T-helper 1 cell treated with Interleukin-12 subunit alpha and Interleukin-12 subunit beta and Interleukin-4 antibody, amounts not matched to agents 30 μg/mL and 1 μg/mL, for 36 hours (primary cell): ENCODE measurements around the gene LIMS2.

ENCODE experiments used
- H3K27ac Mint-ChIP-seq: one replicate; pipeline ENCODE4 v1.8.0; 2021; ENCODE audit warnings: mild to moderate bottlenecking, mixed read lengths
- H3K27me3 Mint-ChIP-seq: one replicate; pipeline ENCODE4 v1.8.0; 2021; ENCODE audit warnings: low read depth, mixed read lengths
- H3K36me3 Mint-ChIP-seq: one replicate; pipeline ENCODE4 v1.8.0; 2021; ENCODE audit warnings: low read depth, mixed read lengths
- H3K4me1 Mint-ChIP-seq: one replicate; pipeline ENCODE4 v1.8.0; 2021; ENCODE audit warnings: low read depth, mixed read lengths
- H3K4me3 Mint-ChIP-seq: one replicate; pipeline ENCODE4 v1.8.0; 2021; ENCODE audit warnings: mild to moderate bottlenecking, moderate library complexity, mixed read lengths
- H3K9me3 Mint-ChIP-seq: one replicate; pipeline ENCODE4 v1.8.0; 2021; ENCODE audit warnings: mixed read lengths

LIMS2 gene

DNA sequence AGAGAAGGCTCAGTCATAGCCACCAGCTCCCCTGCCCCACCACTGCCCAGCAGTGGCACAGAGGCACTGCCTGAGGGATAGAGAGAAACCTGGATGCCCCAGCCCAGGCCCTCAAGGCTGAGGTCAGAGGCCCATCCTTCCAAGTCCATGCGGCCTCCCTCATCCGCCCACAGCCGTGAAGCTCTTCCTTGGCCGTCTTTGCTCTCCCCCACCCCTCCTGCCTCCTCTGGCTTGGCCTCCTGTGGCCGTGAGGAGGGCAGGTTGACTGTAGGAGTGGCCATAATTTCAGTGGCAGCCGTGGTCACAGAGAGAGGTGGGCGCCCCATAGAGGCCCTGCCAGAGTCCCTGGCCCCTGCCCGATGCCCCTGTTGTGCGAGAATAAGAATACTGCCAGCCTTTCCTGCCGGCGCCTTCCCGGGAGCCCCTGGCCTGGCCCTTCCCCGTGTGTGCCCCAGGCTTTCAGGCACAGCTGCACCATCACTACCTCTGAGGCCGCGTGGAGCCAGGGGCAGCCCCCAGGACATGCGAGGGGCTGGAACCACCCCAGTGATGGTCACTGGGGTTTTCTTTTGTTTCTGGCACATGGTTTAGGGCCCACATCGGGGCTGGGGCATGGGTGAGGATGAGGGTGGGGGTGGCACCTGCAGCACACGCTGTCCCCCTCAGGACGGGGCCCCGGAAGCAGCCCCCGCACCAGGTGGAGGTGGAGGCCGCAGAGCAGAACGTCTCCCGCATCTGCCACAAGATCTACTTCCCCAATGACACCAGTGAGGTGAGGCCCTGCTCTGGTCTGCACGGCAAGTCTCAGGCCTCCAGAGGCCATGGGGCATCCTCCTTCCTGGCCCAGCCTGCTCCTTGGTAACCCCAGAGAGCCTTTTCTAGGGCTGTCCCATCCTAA is 42.5 kb downstream of the LIMS2 start:
- peaks cover 5% of the 10 kb centered on the region for H3K4me1 Mint-ChIP-seq
- H3K9me3 Mint-ChIP-seq = no peaks in the 10 kb centered on the region
- no peaks in the 10 kb centered on the region for H3K36me3 Mint-ChIP-seq
- no peak overlapping the region for H3K4me3 Mint-ChIP-seq
- no peaks in the 10 kb centered on the region for H3K27me3 Mint-ChIP-seq
- no peak overlapping the region for H3K27ac Mint-ChIP-seq

DNA sequence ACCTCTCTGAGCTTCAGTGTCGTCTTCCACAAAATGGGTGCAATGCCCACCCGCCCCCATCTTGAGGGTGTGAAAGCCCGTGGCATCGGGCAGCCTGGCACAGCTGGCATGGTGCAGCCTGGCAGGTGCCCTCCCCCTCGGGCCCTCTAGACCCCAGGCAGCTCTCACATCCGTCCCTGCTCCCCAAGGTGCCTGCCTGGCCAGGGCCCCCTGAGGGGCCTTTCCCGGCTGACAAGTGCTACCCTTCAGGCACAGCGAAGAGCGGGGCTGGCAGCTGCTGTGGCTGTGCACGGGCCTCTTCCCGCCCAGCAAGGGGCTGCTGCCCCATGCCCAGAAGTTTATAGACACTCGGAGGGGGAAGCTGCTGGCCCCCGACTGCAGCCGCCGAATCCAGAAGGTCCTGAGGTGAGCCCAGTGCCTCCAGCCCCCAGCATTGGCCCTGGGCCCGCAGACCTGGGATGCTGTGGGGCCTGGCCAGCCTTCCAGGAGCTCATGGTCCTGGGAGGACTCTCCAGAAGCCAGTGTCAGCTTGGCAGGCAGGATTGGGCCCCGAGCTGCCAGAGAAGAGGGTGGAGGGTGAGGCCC is 43.2 kb downstream of the LIMS2 start:
- Mint-ChIP-seq H3K27ac (no peak overlapping the region), H3K4me3 (no peak overlapping the region), H3K27me3 (no peaks in the 10 kb centered on the region), H3K4me1 (peaks cover 3% of the 10 kb centered on the region), H3K36me3 (no peaks in the 10 kb centered on the region), H3K9me3 (no peaks in the 10 kb centered on the region)

DNA sequence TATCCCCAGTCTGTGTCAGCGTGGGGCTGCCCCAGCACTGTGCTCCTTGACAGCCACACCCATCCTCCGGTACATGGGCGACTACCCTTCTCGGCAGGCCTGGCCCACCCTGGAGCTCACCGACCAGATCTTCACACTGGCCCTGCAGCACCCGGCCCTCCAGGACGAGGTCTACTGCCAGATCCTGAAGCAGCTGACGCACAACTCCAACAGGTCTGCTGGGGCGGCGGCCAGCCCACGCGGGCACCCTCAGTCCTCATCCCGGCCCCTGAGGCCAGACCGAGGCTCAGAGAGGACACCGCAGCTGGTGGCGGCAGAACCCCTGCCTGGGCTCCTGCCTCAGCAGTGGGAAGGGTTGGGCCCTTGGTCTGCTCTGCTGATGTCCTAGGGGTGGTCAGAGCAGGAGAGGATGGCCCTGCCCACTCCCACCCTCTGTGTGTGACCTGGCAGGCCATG is 43.8 kb downstream of the LIMS2 start:
- no peak overlapping the region for H3K4me3 Mint-ChIP-seq
- H3K36me3 Mint-ChIP-seq = no peaks in the 10 kb centered on the region
- no peaks in the 10 kb centered on the region for H3K9me3 Mint-ChIP-seq
- peaks cover under 1% of the 10 kb centered on the region for H3K4me1 Mint-ChIP-seq
- H3K27ac Mint-ChIP-seq = no peak overlapping the region
- H3K27me3 Mint-ChIP-seq = no peaks in the 10 kb centered on the region

DNA sequence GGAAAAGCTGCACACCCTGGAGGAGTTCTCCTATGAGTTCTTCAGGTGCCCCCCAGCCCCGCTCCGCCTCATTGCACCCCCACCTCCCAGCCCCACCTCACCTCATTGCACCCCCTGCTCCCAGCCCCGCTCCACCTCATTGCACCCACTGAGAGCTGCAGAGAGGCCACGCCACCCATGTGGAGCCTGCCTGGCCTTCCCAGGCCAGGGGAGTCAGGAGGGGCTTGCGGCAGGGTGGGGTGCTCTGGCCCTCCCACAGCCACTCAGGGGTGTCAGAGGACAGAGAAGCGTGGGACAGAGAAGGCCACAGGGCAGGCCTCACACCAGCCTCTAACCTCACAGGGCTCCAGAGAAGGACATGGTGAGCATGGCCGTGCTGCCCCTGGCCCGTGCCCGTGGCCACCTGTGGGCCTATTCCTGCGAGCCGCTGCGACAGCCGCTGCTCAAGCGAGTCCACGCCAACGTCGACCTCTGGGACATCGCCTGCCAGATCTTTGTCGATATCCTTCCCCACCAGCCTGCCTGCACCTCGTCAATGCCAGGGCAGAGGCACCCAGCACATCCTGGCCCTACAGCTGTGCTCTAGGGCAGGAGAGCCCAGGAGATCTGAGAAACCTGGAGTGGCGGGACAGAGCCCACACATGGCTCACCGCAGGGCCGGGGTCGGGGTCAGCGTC is 44.3 kb downstream of the LIMS2 start:
- Mint-ChIP-seq H3K4me1 (no peaks in the 10 kb centered on the region), H3K27me3 (no peaks in the 10 kb centered on the region), H3K36me3 (no peaks in the 10 kb centered on the region), H3K4me3 (no peak overlapping the region), H3K27ac (no peak overlapping the region), H3K9me3 (no peaks in the 10 kb centered on the region)

DNA sequence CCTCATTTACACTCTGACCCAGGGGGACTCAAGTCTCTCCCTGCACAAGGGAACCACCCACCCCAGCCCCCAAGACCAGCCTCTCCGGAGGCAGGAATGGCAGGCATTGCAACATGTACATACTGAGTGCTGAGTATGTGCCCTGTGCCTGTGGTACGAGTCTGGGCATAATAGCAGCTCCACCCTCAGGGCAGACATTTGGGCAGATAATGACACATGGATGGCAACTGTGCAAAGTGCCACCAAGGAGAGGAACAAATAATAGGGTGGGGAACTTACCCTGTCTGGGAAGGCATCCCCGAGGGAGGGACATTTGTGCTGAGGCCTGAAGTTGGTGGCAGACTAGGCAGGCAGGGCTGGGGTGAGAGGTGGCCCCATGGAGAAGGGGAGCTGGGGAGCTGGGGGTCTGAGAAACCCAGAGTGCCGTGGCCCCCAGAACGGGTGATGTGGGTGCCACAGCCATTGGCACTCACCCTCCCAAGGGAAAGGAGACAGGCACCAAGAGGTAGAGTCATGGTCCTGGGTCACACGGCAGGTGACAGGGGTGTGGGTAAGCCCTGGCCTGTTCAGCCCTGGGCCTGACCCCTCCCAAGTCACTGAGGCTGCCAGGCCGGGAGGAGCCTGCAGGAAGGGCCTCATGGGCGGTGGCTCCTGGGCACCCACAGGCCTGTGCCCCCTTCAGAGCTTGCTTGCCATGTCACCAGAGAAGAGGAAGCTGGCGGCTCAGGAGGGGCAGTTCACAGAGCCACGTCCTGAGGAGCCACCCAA is 45.0 kb downstream of the LIMS2 start:
- Mint-ChIP-seq H3K9me3 (no peaks in the 10 kb centered on the region), H3K27ac (no peak overlapping the region), H3K4me3 (no peak overlapping the region), H3K4me1 (no peaks in the 10 kb centered on the region), H3K36me3 (no peaks in the 10 kb centered on the region), H3K27me3 (no peaks in the 10 kb centered on the region)

DNA sequence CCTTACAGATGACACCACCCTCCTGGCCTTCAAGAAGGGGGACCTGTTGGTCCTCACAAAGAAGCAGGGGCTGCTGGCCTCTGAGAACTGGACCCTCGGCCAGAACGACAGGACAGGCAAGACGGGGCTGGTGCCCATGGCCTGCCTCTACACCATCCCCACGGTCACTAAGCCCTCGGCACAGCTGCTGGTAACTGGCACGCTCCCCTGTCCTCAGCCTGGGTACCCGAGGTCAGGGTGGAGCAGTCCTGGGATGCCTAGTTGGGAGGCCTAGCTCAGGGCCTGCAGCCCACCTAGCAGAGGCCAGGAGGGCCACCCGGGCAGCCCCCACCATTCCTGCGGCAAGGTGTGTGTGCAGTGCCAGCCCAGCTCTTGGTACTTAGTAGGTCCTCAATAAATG is 45.7 kb downstream of the LIMS2 start:
- Mint-ChIP-seq H3K4me1 (no peaks in the 10 kb centered on the region), H3K4me3 (no peak overlapping the region), H3K36me3 (no peaks in the 10 kb centered on the region)

DNA sequence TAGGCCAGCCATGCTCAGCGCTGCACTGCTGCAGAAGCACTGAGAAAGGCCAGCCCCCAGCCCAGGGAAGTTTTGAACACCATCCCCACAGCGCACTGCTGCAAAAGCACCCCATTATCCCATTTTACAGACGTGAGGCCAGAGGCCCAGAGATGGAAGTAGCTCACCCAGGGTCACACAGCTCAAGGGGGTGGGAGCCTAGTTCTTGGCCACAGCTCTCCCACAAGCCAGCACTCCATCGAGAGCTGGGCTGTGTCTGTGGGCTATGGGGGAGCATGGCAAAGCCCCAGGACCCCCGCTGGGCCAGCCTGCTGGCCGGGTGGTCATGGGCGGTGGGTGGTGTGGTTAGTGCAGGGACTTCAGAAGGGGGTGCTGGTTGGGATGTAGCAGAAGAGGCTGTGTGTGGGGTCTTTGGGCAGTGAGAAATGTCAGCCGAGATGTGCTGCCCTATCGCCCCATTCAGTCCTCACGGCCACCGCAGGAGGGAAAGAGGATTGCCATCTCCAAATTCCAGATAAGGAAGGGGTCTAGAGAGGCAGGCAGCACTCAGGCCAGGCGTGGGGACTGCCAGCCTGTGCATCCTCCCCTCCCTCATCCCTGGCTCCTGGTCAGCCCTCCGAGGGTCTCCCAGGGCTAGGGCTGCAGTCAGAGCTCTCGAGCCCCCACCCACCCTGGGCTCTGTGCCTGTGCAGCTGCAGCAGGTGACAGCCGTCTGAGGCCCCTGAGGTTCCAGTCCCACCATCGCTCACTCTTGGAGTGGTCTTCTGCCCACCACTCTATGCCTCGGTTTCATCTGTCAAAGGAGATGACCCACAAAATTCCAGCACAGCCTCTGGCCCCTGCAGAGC is 46.3 kb downstream of the LIMS2 start:
- Mint-ChIP-seq H3K4me3 (no peak overlapping the region), H3K36me3 (no peaks in the 10 kb centered on the region), H3K4me1 (no peaks in the 10 kb centered on the region), H3K9me3 (no peaks in the 10 kb centered on the region), H3K27me3 (no peaks in the 10 kb centered on the region), H3K27ac (no peak overlapping the region)

More for the DNA sequence above, 45.7 kb downstream of the LIMS2 start:
- no peaks in the 10 kb centered on the region for H3K9me3 Mint-ChIP-seq
- H3K27me3 Mint-ChIP-seq = no peaks in the 10 kb centered on the region
- H3K27ac Mint-ChIP-seq = no peak overlapping the region

DNA sequence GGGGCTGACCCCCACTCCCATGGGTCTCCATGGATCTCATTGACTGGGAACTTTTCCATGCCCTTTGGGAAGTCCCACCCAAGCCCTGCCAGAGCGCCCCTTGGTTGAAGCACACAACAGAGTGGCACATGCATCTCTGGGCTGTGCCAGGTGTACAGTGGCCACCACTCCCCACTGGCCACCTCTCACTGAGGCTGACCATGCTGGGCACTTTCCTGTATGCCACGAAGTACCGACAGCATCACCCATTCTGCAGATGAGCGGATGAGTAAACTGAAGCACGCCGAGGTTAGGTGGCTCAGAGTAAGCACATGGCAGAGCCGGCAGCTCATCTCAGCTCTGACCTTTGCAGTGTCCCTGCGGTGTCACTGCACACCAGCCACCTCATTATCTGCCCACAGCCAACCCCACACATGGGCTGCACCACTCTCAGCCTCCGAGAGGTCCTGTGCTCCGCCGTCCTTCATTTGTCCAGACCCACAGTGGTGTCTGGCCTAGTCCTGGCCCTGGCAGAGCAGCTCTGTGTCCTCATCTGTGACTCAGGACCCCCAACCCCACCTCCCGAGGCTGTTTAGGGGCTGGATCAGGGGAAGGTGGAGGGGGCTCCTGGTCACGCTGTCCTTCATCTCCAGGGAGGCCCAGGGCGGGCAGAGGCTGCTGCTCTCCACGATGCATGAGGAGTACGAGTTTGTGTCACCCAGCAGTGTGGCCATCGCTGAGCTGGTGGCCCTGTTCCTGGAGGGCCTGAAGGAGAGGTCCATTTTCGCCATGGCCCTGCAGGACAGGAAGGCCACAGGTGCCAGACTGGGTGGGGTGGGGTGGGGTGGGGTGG is 47.4 kb downstream of the LIMS2 start:
- H3K4me1 Mint-ChIP-seq = no peaks in the 10 kb centered on the region
- H3K27ac Mint-ChIP-seq = no peak overlapping the region
- H3K36me3 Mint-ChIP-seq = no peaks in the 10 kb centered on the region
- H3K27me3 Mint-ChIP-seq = no peaks in the 10 kb centered on the region
- no peaks in the 10 kb centered on the region for H3K9me3 Mint-ChIP-seq
- H3K4me3 Mint-ChIP-seq = no peak overlapping the region

DNA sequence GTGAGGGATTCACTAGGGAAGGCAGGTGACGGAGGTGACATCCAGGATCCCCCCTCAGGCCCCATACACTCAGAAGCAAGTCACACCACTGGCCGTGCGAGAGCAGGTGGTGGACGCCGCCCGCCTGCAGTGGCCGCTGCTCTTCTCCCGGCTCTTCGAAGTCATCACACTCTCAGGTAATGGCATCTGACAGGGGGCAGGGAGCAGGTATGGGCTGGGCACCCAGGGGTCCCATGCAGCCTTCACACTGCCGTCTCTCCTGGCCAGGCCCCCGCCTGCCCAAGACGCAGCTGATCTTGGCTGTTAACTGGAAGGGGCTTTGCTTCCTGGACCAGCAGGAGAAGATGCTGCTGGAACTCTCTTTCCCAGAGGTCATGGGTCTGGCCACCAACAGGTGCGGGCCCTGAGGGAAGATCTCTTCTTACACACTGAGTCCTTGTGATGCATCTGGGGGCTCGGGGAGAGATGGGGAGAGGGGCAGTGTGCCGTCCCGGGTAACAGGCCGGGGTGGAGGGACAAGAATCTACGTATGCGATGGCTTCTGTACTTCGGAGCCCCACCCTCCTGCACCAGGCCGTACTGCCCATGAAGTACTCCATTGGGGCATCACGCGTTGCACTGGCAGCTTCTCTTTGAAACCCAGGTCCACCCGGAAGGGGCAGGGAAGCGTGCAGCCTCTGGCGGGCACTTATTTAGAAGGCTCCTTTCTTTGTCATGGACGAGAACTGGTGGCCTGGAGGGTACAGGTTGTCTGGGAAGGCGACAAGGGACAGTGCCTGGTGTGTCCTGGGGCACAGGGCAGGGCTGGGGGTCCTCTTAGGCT is 48.2 kb downstream of the LIMS2 start:
- no peaks in the 10 kb centered on the region for H3K9me3 Mint-ChIP-seq
- H3K36me3 Mint-ChIP-seq = no peaks in the 10 kb centered on the region
- H3K27me3 Mint-ChIP-seq = no peaks in the 10 kb centered on the region
- H3K4me3 Mint-ChIP-seq = no peak overlapping the region
- no peaks in the 10 kb centered on the region for H3K4me1 Mint-ChIP-seq
- H3K27ac Mint-ChIP-seq = no peak overlapping the region

DNA sequence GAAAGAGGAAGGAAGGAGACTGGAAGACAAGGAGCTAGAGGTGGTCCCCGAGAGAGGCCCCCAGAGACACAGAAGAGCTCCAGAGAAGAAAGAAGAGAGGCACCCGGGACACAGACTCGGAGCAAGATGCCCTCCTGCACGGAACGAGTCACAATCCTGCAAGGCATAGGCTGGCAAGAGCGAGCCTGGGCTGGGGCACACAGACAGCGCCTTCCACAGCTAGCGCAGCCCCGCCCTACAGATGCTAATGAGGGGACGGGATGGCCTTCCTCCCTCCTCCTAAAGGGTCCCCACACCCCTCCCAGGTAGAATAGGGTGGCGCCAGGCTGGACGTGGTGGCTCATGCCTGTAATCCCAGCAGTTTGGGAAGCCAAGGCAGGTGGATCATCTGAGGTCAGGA is 49.2 kb downstream of the LIMS2 start:
- H3K4me1 Mint-ChIP-seq = no peaks in the 10 kb centered on the region
- no peak overlapping the region for H3K4me3 Mint-ChIP-seq
- H3K9me3 Mint-ChIP-seq = no peaks in the 10 kb centered on the region
- H3K27me3 Mint-ChIP-seq = no peaks in the 10 kb centered on the region
- no peaks in the 10 kb centered on the region for H3K36me3 Mint-ChIP-seq
- H3K27ac Mint-ChIP-seq = no peak overlapping the region

DNA sequence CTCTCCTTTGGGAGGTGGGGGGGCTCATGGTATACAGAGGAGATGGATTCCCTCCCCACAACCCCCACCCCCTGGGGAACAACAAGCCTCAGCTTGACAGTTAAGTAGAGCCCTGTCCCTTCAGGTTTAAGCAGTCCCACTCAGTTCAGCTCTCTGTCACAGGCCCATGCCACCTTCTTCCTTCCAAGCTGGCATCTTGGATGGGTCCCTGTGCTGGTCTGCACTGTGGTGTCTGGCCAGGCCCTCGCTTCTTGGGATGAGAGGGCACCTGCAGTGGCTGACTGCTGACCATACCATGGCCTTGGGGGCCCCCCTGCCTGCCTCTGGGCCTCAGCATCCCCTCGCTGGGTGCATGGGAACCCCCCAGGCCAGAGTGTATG is 49.8 kb downstream of the LIMS2 start:
- Mint-ChIP-seq H3K36me3 (no peaks in the 10 kb centered on the region), H3K4me3 (no peak overlapping the region), H3K27me3 (no peaks in the 10 kb centered on the region), H3K9me3 (no peaks in the 10 kb centered on the region), H3K4me1 (no peaks in the 10 kb centered on the region), H3K27ac (no peak overlapping the region)

DNA sequence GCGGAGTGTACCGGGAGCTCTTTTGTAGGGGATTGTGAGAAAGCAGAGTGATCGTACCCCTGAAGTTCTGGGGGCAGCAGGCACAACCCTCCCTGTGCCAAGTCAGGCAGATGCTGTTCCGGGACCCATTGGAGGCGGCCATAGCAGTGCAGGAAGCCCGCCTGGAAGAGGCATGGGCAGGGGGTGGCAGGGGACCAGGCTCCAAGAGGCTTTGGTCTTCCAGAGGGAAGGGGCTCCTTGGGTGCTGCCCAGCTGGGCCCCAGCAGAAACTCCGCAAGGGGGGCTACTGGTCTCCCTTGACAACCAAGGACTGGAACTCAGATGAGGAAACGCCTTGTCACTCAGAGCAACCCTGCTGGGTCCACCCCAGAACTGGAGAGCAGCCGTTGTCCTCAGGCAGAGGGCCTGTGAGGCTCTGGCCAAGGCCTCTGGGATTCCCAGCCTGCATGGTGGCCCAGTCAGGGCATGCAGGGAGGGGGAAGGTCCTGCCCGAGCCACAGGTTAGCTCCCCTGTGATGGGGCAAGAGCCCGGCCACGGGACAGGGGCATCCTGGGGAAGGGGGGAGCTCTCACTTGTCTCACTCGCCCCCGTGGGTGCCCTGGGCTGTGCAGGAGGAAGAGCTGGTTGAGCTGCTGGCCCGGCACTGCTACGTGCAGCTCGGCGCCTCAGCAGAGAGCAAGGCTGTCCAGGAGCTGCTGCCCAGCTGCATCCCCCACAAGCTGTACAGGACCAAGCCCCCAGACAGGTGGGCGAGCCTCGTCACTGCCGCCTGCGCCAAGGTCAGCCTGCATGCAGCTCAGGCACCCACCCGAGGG is 50.4 kb downstream of the LIMS2 start:
- Mint-ChIP-seq H3K4me3 (no peak overlapping the region), H3K9me3 (no peaks in the 10 kb centered on the region), H3K36me3 (no peaks in the 10 kb centered on the region), H3K4me1 (no peaks in the 10 kb centered on the region), H3K27ac (no peak overlapping the region), H3K27me3 (no peaks in the 10 kb centered on the region)
